ENCODE data around the gene TENT4A. TPM values are rescaled to one million over a fixed set of nuclear protein-coding genes. Genes with fewer than 3 reads are reported as not detected.
A peak's percentile ranks its signal among the peaks of the same experiment; 100 is the strongest.

The TENT4A gene
- total and polyA plus RNA-seq, 2 of the 4 experiments (the other 2 are of a cell fraction) = 5.9 to 17.2 TPM

GRCh38 chr5:6719896-6720560, 6.8 kb downstream of the TENT4A start:
- no peak overlapping the region for H3K18ac ChIP-seq (ENCODE audit: low read depth, low read length)
- in situ Hi-C loops (cut with MboI; ENCODE audit: low sequenced_read_pairs) = no loop called here
- no peak overlapping the region for H3K4me2 ChIP-seq (ENCODE audit: low read depth, low read length)

More at GRCh38 chr5:6719896-6720560, 6.8 kb downstream of the TENT4A start:
- H3K14ac ChIP-seq (replicated peaks; ENCODE audit: low read depth, low read length) = 0 out of 2 replicates have a peak overlapping the region, but pooled peaks have one; percentile 10
- H3K9me1 ChIP-seq (ENCODE audit: insufficient read depth, low read length) = peaks cover 64% of the 10 kb centered on the region
- ATAC-seq (ENCODE audit: low read depth) (no peak), DNase-seq (peak; percentile 30)
- no peaks in the 10 kb centered on the region; the same call in 1 of the 2 replicates for H3K36me3 ChIP-seq (ENCODE audit: control insufficient read depth, insufficient read depth, low read length)
- H3K4me3 ChIP-seq (ENCODE audit: insufficient read depth, low read depth, low read length) = no peak overlapping the region
- CTCF ChIA-PET = interaction anchor here (0.8 kb wide), 1 partner anchor 12 kb away, joined by 3 read pairs; no protein-coding TSS in a partner anchor
- peak overlapping the region; percentile 64; the same call in 1 of the 2 replicates for H3K23ac ChIP-seq (ENCODE audit: low read depth, low read length)
- no peak overlapping the region for H2BK120ac ChIP-seq (ENCODE audit: low read depth, low read length)
- intact Hi-C loops (cut with micrococcal nuclease) (no loop called here), dilution Hi-C loops (cut with HindIII; ENCODE audit: low sequenced_read_pairs, unreplicated experiment) (no loop called here)
- WGBS, 2 experiments (ENCODE audit: extremely low coverage in 2 of 2, insufficient read length in 1 of 2) = no CpG with 5 or more reads among the region's 5 CpGs
- H3K9me3 ChIP-seq (ENCODE audit: control insufficient read depth, insufficient read depth, low read length) = no peaks in the 10 kb centered on the region
- H3K27me3 ChIP-seq (ENCODE audit: control insufficient read depth, insufficient read depth, low read length) = no peaks in the 10 kb centered on the region
- H3K56ac ChIP-seq (ENCODE audit: extremely low read depth, insufficient read depth, low read length) = no peak overlapping the region
- H2BK20ac ChIP-seq (ENCODE audit: low read depth, low read length) = no peak overlapping the region
- H2AK9ac ChIP-seq (replicated peaks; ENCODE audit: low read depth, low read length, poor library complexity) = no peak overlapping the region
- H2BK15ac ChIP-seq (ENCODE audit: low read depth, low read length) = no peak overlapping the region
- peaks cover 97% of the 10 kb centered on the region for H4K20me1 ChIP-seq (ENCODE audit: insufficient read depth, low read length)
- H2AFZ ChIP-seq (replicated peaks; ENCODE audit: low read length, poor library complexity) = no peak overlapping the region
- H3K4ac ChIP-seq (ENCODE audit: low read depth, low read length) = no peak overlapping the region
- BruUV-seq (replicated peaks) = no TSS peak
- no peak overlapping the region for H2AK5ac ChIP-seq (ENCODE audit: low read depth, low read length)
- no peak overlapping the region for H2BK5ac ChIP-seq (ENCODE audit: low read depth, low read length, poor library complexity, severe bottlenecking)
- POLR2A ChIA-PET (ENCODE audit: unreplicated experiment) = no interaction called here
- H4K5ac ChIP-seq (ENCODE audit: low read depth, low read length) = no peak overlapping the region
- H3K27ac ChIP-seq (ENCODE audit: insufficient read depth, low read length) = no peak overlapping the region
- H3K4me1 ChIP-seq (ENCODE audit: control insufficient read depth, insufficient read depth, low read length) = peaks cover 49% of the 10 kb centered on the region
- no peak overlapping the region for H4K91ac ChIP-seq (ENCODE audit: insufficient read depth, low read depth, low read length)
- H4K8ac ChIP-seq (ENCODE audit: low read depth in 2 of 2, low read length in 2 of 2) = no peak overlapping the region
- H3K9ac ChIP-seq (ENCODE audit: low read depth, low read length) = no peak overlapping the region
- no peak for TF ChIP-seq FOS (IDR thresholded peaks at IDR 0.05; ENCODE audit: low read depth, low read length)
- no peak for TF ChIP-seq CEBPB (IDR thresholded peaks at IDR 0.05; ENCODE audit: low read depth, low read length)
- no peak for TF ChIP-seq RAD21 (IDR thresholded peaks at IDR 0.05; ENCODE audit: low read length)
- TF ChIP-seq ELK1 (IDR thresholded peaks at IDR 0.05; ENCODE audit: borderline replicate concordance, low read depth, low read length) = no peak
- TF ChIP-seq POLR2A (IDR thresholded peaks at IDR 0.05; ENCODE audit: low read depth, low read length) = no peak
- TF ChIP-seq RCOR1 (IDR thresholded peaks at IDR 0.05; ENCODE audit: insufficient replicate concordance, low read length) = no peak
- TF ChIP-seq MAFK (IDR thresholded peaks at IDR 0.05; ENCODE audit: low read depth, low read length) = no peak
- no peak for TF ChIP-seq RFX5 (IDR thresholded peaks at IDR 0.05; ENCODE audit: low read depth, low read length)
- TF ChIP-seq CTCF (conservative IDR thresholded peaks at IDR 0.05; ENCODE audit: low read depth, low read length) = no peak
- no peak for TF ChIP-seq CHD1 (IDR thresholded peaks at IDR 0.05; ENCODE audit: low read depth, low read length)
- no peak for TF ChIP-seq NFE2L2 (IDR thresholded peaks at IDR 0.05; ENCODE audit: low read depth, low read length)
- H3K79me1 ChIP-seq (ENCODE audit: low read depth in 1 of 2, low read length in 2 of 2) = peaks cover 0 to 80% of the 10 kb centered on the region in 2 experiments; a peak in 2 of 4 replicates
